HG02973 (cell line): ENCODE data around the gene EZR.
"Not testable (repeated sequence)": the region's sequence is repeated elsewhere in the genome, so short reads cannot be mapped to it uniquely, and the experiment has no call there.

Experiments used
- ATAC-seq: cut with Tn5 transposase; IDR thresholded peaks from one replicate; pipeline ENCODE4 v1.9.1; 2021; ENCODE audit warnings: moderate library complexity; ENCODE audit not compliant: unreplicated experiment

Gene EZR

DNA sequence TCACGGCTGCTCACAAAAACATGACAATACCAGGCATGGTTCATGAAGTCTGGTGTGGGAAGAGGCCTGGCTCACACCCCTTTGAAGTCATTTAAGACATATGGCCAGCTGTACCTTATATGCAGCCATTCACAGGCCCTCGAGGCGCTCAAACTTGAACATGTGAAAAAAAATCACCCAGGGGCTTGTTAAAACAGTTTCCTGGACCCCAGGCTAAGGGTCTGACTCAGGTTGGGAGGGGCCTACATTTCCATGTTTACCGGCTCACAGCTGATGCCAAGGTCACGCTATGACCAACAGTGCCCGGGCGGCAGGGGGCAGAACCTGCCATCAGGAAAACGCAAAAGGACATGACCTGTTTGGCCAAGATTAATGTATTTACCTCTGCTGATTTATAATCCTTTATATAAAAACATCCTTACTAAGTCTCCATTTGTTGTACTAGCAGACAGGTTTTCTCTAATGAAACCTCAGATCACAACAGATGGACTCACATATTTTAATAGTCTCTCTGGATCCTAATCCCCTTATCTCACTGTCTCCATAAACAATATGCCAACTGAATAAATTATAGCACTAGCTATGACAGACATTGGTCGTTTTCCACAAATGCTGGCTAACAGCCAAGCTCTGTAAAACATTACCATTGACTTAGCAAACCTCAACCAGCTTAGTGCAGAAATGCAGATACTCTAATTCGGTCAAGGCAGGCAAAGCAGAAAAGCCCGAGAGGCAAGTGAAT lies 19.9 kb downstream of the EZR start:
- ATAC-seq = no peak

- no peak for ATAC-seq
These were observed 20.9 kb downstream of the EZR start for GRCh38 chr6:158798311-158798710.

- no peak for ATAC-seq
These were observed 21.5 kb downstream of the EZR start for GRCh38 chr6:158797331-158798310.

DNA sequence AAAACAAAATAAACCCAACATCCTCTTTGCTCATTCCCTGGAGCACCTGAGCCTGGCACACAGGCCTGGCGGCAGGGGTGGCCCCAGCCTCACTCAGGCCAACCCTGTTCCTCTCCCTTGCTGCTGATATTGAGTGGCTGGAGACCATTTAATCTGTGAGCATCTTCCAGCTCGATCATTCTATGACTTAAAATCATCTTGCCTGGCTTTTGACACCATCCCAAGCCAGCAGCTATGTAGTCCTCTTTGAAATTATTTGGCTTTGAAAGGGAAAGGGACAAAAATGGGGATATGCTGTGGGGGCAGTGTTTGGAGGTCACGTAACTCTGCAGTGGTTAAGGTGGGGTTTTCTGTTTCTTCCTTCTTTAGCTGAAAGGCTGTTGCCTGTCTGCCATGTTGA lies 22.8 kb downstream of the EZR start:
- ATAC-seq = no peak

- ATAC-seq = no peak
These were observed 23.7 kb downstream of the EZR start for GRCh38 chr6:158795516-158795915.

DNA sequence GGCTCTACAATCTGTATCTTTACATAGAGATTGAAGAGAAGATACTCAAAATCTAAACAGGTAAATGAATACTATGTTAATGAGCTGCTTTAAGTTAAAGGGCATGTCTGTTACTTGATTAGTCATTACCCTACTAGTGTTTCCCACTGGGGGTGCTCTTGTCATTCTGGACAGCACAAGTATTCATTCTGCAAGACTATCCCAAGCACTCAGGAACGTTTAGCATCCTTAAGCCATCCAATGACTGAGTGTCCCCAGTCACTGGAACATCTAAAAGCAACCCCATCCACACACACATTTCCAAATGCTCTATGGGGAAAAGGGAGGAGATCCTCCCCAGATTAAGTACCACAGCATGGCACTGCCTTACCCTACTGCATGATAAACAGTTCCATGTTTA lies 25.7 kb downstream of the EZR start:
- peak; percentile 44 for ATAC-seq

- not testable (repeated sequence) for ATAC-seq
These were observed 26.7 kb downstream of the EZR start for GRCh38 chr6:158792505-158792904.

- no peak for ATAC-seq
These were observed 27.8 kb downstream of the EZR start for GRCh38 chr6:158791274-158791855.

DNA sequence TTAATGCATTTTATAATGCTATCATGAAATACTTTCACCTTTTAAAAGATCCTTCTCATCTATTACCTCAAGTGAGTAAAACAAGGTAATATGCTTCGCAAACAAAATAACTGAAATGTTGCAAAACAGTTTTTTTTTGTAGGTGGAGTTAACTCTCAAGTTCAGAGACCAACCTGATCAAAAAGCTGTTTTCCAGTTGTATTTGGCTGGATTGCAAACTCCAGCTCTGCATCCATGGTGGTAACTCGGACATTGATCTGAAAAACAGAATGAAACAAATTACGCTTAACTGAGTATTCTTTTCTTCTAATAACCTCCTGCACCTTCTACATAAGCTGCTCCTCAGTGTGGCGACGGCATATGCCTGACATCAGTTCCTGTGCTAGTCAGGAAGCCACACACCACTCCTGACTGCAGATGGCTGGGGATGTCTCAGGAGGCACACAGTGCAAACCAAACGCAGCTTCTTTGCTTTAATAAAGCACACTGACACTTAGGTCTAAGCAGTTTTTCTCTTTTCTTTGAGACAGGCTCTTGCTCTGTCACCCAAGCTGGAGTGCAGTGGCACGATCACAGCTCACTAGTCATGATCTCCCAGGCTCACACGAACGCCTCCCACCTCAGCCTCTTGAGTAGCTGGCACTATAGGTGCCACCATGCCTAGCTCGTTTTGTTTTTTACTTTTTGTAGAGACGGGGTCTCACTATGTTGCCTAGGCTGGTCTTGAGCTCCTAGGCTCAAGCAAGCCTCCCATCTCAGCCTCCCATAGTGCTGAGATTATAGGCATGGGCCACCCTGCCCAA lies 29.9 kb downstream of the EZR start:
- no peak for ATAC-seq

GRCh38 chr6:158787395-158787794 lies 31.8 kb downstream of the EZR start:
- no peak for ATAC-seq

DNA sequence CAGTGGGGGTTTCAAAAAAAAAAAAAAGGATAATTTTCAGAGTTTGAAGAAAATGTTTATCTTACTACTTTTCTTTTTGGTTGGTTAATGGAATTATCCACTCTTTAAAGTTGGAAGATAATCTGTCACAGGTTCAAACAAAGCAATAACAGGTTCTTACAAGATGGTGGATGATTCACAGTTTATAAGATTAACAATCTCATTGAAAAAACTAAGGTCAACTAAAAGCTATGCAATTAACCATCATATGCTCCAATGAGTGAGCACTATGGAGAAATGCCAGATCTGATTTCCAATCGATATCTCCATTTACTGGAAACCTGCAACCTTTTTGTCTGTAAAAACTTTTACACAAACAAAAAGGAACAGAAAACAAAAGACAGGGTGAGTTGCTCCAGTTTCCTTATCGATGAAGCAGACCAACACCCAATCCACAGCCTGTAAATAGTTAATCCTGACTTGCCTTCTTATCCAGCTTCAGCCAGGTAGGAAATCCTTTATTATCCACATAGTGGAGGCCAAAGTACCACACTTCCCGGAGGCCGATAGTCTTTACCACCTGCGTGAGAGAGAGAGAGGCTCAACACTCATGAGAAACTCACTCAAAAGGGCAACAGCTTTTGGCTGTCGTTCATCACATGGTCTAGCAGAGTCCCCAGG lies 32.4 kb downstream of the EZR start:
- ATAC-seq = no peak

GRCh38 chr6:158785036-158785435 lies 34.1 kb downstream of the EZR start:
- no peak for ATAC-seq

DNA sequence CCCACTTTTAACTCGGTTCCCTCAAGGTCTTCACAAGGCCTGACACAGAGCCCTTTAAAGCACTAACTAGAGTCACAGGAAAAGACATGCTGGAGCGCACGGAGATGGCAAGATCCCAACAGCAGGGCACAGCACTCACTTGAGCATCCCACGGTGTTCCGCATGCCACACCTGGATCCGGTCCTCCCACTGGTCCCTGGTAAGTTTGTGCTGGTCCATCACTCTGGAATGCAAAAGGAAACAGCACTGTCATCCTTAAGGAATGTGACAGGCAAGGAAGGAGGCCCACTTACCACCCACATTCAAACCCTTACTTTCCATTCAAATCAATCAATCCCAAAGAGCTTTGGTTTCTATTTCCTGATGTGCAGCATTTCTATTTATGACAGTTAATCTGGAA lies 34.7 kb downstream of the EZR start:
- ATAC-seq = no peak

DNA sequence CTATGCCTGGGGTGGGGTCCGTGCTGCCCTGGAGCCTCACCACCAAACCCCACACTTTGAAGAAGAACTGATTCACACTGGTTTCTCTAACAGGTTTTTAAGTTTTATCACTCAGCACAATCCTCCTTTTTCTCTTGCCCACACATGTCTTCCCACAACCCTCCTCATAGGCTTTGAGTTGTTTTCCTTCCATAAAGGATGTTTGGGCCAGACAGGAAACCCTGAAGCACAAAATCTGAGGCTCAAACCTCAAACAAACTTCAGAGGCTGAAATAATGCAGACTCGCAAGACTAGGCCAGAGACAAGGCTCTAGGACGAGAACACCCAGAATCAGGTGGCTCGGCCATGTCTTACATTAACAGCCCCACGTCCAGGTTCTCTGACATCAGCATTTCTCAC lies 35.3 kb downstream of the EZR start:
- no peak for ATAC-seq

GRCh38 chr6:158783167-158783450 lies 36.1 kb downstream of the EZR start:
- no peak for ATAC-seq

DNA sequence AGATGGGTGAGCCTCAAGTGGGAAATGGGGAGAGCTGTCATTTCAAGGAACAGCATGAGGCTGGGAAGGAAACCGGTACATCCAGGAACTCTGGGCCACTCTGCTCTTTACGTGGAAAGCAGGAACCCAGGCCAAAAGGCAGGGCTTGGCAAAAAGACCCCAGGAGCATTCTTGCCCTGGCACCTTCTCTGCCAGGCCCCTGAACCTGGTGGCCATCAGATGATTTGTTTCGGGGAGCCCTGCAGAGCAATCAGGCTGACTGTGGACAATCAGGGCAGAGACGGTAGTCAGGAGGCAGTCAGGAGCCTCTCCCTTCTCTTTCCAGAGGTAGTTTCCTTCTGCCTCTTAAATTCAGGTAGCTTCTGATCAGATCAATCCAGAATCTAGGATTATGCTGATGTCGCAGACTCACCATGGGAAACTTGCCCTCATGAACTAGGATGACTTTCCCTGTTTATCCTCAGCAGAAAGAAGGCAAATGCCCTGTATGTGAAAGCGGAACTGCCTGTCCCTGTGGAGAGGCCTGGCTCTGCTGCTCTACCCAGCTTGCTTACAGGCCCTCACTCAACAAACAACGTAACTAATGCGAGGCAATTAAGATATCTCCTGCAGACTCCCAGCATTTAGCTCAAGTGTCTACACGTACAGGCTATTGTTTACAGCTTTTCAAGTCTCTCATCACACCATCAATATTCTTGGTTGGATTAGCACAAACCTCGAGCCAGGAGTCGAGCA lies 36.6 kb downstream of the EZR start:
- ATAC-seq = no peak

DNA sequence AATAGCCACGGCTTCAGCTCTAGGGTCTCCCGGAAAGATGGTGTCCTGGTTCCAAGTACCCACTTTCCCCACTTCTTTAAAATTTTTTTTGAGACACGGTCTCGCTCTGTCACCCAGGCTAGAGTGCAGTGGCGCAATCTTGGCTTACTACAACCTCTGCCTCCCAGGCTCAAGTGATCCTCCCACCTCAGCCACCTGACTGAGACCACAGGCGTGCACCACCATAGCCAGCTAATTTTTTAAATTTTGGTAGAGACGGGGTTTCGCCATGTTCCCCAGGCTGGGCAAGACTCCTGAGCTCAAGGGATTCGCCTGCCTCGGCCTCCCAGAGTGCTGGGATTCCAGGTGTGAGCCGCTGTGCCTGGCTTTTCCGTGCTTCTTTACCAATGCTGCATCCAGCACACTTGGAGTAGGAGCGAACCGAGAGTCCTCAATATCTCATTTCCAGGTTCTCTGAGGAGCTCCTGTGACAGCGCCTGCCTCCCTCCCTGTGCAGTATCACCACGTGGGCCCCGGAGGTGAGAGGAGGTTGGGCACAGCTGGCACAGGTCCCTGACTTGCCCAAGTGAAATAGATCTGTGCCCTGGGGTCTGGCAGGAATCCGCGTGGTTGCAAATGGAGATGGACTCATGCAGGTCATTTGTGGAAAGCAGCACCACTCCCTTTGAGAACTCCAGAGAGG lies 37.3 kb downstream of the EZR start:
- no peak for ATAC-seq

DNA sequence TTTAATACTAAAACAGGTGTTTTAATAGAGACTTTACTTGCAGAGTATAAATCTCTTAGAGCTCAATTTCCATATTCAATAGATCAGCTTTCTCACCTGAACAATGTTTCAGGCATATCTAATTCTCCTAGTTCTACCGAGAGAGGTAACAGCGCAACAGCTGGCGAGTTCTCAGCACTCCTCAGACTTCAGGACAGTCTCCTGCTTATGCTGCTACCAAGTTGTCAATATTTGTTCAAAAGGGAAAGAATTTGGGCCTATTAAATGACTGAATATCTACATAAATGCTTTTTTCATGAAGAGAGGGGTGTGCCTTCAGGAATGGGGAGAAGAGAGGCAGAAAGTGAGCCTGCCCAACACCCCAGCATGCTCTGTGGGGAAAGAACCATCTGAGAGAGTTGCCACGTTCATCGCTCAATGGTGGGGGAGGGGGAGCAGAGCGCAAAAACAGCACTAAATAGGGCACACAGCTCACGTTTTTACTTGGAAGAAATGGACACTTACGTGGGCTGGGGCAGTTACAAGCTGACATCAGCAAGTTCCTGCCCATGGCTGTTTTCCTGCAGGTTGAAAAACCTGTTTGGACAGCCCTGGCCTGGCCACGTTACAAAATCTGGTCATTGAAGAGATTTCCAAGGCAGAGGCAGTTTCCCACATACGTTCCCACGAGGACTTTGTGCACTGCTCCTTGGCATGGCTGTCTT lies 38.0 kb downstream of the EZR start:
- ATAC-seq = no peak
